Measurements from ENCODE around the gene GTF2F2. TPM values are rescaled to one million over a fixed set of nuclear protein-coding genes. Genes with fewer than 3 reads are reported as not detected.
A peak's percentile ranks its signal among the peaks of the same experiment; 100 is the strongest.

The GTF2F2 gene
- total RNA-seq, 3 donors from 2014 or later (not counting 1 experiment from before 2014, with no cell fraction given) = 13.6 to 16.4 (median 15.7) TPM

DNA sequence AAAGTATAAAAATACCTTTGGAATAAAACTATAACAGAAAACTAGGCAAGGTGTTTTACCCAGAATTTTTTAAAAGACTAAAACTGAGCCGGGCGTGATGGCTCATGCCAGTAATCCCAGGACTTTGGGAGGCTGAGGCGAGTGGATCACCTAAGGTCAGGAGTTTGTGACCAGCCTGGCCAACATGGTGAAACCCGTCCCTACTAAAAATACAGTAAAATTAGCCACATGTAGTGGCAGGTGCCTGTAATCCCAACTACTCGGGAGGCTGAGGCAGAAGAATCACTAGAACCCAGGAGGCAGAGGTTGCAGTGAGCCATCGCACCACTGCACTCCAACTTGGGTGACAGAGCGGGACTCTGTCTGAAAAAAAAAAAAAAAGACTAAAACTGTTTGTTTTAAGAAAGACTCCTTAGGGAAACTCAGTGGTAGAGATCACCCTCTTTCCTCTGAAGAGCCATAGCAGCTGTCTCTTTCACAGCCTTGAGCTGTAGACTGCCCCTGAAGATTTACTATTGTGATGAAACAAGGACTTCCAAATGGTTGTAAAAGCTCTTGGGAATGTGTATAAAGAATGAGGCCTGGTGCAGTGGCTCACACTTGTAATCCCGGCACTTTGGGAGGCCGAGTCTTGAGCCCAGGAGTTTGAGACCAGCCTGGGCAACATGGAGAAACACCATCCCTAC is 95.2 kb downstream of the GTF2F2 start:
- no peak for DNase-seq
- no peak for TF ChIP-seq CTCF (IDR thresholded peaks at IDR 0.05)
- intact Hi-C loops (cut with micrococcal nuclease) = no loop called here
- H3K4me3 ChIP-seq (ENCODE audit: low read length) = no peak overlapping the region
- H3K36me3 ChIP-seq (ENCODE audit: control insufficient read depth, insufficient read depth, low read length) = peaks cover under 1% of the 10 kb centered on the region
- Mint-ChIP-seq H3K36me3 (peaks cover 2% of the 10 kb centered on the region), H3K27ac (no peak overlapping the region), H3K4me1 (peaks cover 8 to 13% of the 10 kb centered on the region in 2 donors), H3K4me3 (no peak overlapping the region), H3K9me3 (no peaks in the 10 kb centered on the region), H3K27me3 (ENCODE audit: low read depth in 2 of 2) (no peaks in the 10 kb centered on the region)
- WGBS (ENCODE audit: insufficient coverage) = 97% methylated on average over 9 of the region's 9 CpGs
- no peak for ATAC-seq
- H3K27me3 ChIP-seq (ENCODE audit: control insufficient read depth, insufficient read depth, low read length) = no peaks in the 10 kb centered on the region
- no peaks in the 10 kb centered on the region for H3K4me1 ChIP-seq (ENCODE audit: control insufficient read depth, insufficient read depth, low read length)
- H3K27ac ChIP-seq (ENCODE audit: low read length) = no peak overlapping the region
- H3K9me3 ChIP-seq (ENCODE audit: control insufficient read depth, insufficient read depth, low read length) = no peaks in the 10 kb centered on the region

GRCh38 chr13:45216193-45216592 is 95.9 kb downstream of the GTF2F2 start:
- Mint-ChIP-seq H3K27ac (no peak overlapping the region), H3K9me3 (no peaks in the 10 kb centered on the region)

GRCh38 chr13:45218689-45219088 is 98.4 kb downstream of the GTF2F2 start:
- no peaks in the 10 kb centered on the region for H3K27me3 Mint-ChIP-seq (ENCODE audit: low read depth in 2 of 2)
- intact Hi-C loops (cut with micrococcal nuclease) = no loop called here
- H3K36me3 Mint-ChIP-seq = no peaks in the 10 kb centered on the region
- peaks cover 8 to 19% of the 10 kb centered on the region in 2 donors for H3K4me1 Mint-ChIP-seq
- no peak for DNase-seq
- no peak for ATAC-seq
- no peak for TF ChIP-seq CTCF (IDR thresholded peaks at IDR 0.05)
- H3K9me3 Mint-ChIP-seq = no peaks in the 10 kb centered on the region
- H3K4me3 Mint-ChIP-seq = no peak overlapping the region
- no peaks in the 10 kb centered on the region for H3K9me3 ChIP-seq (ENCODE audit: control insufficient read depth, insufficient read depth, low read length)
- no peak overlapping the region for H3K27ac Mint-ChIP-seq
- WGBS (ENCODE audit: insufficient coverage) = 100% methylated on average over 1 of the region's 1 CpG
- no peaks in the 10 kb centered on the region for H3K4me1 ChIP-seq (ENCODE audit: control insufficient read depth, insufficient read depth, low read length)
- H3K27ac ChIP-seq (ENCODE audit: low read length) = no peak overlapping the region
- H3K27me3 ChIP-seq (ENCODE audit: control insufficient read depth, insufficient read depth, low read length) = no peaks in the 10 kb centered on the region
- no peak overlapping the region for H3K4me3 ChIP-seq (ENCODE audit: low read length)
- H3K36me3 ChIP-seq (ENCODE audit: control insufficient read depth, insufficient read depth, low read length) = no peaks in the 10 kb centered on the region

More at GRCh38 chr13:45216193-45216592, 95.9 kb downstream of the GTF2F2 start:
- TF ChIP-seq CTCF (IDR thresholded peaks at IDR 0.05) = no peak
- WGBS (ENCODE audit: insufficient coverage) = 60% methylated on average over 3 of the region's 4 CpGs
- no peak overlapping the region for H3K27ac ChIP-seq (ENCODE audit: low read length)
- peaks cover 8 to 19% of the 10 kb centered on the region in 2 donors for H3K4me1 Mint-ChIP-seq
- H3K4me1 ChIP-seq (ENCODE audit: control insufficient read depth, insufficient read depth, low read length) = no peaks in the 10 kb centered on the region
- peak in 2 of 3 donors; percentile 34 to 48 for ATAC-seq
- DNase-seq = no peak
- H3K27me3 ChIP-seq (ENCODE audit: control insufficient read depth, insufficient read depth, low read length) = no peaks in the 10 kb centered on the region
- no peaks in the 10 kb centered on the region for H3K36me3 Mint-ChIP-seq
- H3K9me3 ChIP-seq (ENCODE audit: control insufficient read depth, insufficient read depth, low read length) = no peaks in the 10 kb centered on the region
- H3K4me3 ChIP-seq (ENCODE audit: low read length) = no peak overlapping the region
- H3K36me3 ChIP-seq (ENCODE audit: control insufficient read depth, insufficient read depth, low read length) = no peaks in the 10 kb centered on the region
- H3K4me3 Mint-ChIP-seq = no peak overlapping the region
- no peaks in the 10 kb centered on the region for H3K27me3 Mint-ChIP-seq (ENCODE audit: low read depth in 2 of 2)
- intact Hi-C loops (cut with micrococcal nuclease) = no loop called here
